ENCODE data around the gene CFAP77. TPM values are rescaled to one million over a fixed set of nuclear protein-coding genes. Genes with fewer than 3 reads are reported as not detected.

CFAP77 gene
- total and polyA plus RNA-seq, 9 of the 15 experiments (the other 6 are each of a cell fraction or from before 2014, with no cell fraction given): not detected

- no peak overlapping the region for H2AFZ ChIP-seq (ENCODE audit: low read depth, low read length)
- WGBS (ENCODE audit: insufficient coverage, low coverage, missing lambda C conversion rate): 2% methylated on average over 25 of the region's 25 CpGs
- H3K27ac ChIP-seq (ENCODE audit: extremely low read depth, low read depth, low read length): no peak overlapping the region
- BruUV-seq (replicated peaks): no TSS peak
- no peak overlapping the region for H3K9ac ChIP-seq (ENCODE audit: insufficient read depth in 1 of 2, low read depth in 2 of 2, low read length in 2 of 2)
- no peaks in the 10 kb centered on the region for H3K9me3 ChIP-seq (replicated peaks; ENCODE audit: control insufficient read depth, insufficient read depth, low read depth, low read length)
- in situ Hi-C loops (cut with MboI): no loop called here
- no peaks in the 10 kb centered on the region for H3K36me3 ChIP-seq (ENCODE audit: control insufficient read depth, insufficient read depth, low read length)
- ATAC-seq: no peak
- intact Hi-C loops (cut with micrococcal nuclease): no loop called here
- no peak for DNase-seq (ENCODE audit: extremely low read depth in 1 of 4, low spot score in 3 of 4)
- no peak overlapping the region for H3K4me2 ChIP-seq (ENCODE audit: insufficient read depth, low read length)
- H3K4me1 ChIP-seq (replicated peaks in 1 of 2; ENCODE audit: control insufficient read depth in 2 of 2, insufficient read depth in 2 of 2, low read length in 2 of 2): peaks cover 0 to 6% of the 10 kb centered on the region in 2 experiments; a peak in 1 of 5 replicates
- TF ChIP-seq PYGO2 (tag; IDR thresholded peaks at IDR 0.05): no peak
- no peak for TF ChIP-seq MXI1 (IDR thresholded peaks at IDR 0.05; ENCODE audit: low read depth, low read length)
- no peak for TF ChIP-seq RBM22 (IDR thresholded peaks at IDR 0.05; ENCODE audit: low read depth, low read length, poor library complexity, severe bottlenecking)
- TF ChIP-seq CBFA2T3 (IDR thresholded peaks at IDR 0.05): no peak
- no peak for TF ChIP-seq EWSR1 (IDR thresholded peaks at IDR 0.05; ENCODE audit: borderline replicate concordance, low read depth, partially characterized antibody)
- no peaks in the 10 kb centered on the region for H3K9me1 ChIP-seq (ENCODE audit: control insufficient read depth, insufficient read depth, low read length)
- peaks cover 48 to 86% of the 10 kb centered on the region in 2 experiments for H3K27me3 ChIP-seq (ENCODE audit: control insufficient read depth in 2 of 2, insufficient read depth in 2 of 2, low read length in 2 of 2)
- CTCF ChIA-PET (ENCODE audit: low intra/inter-chr PET ratio): no interaction called here
- POLR2A ChIA-PET: interaction anchor here (0.7 kb wide), 1 partner anchor 27 kb away, joined by 6 read pairs; no protein-coding TSS in a partner anchor
- no peak for FAIRE-seq
- no peaks in the 10 kb centered on the region for H3K79me2 ChIP-seq (ENCODE audit: control insufficient read depth, insufficient read depth, low read length)
- H4K20me1 ChIP-seq (replicated peaks; ENCODE audit: control insufficient read depth, insufficient read depth, low read length): 0 out of 2 replicates have a peak, but pooled peaks cover 13% of the 10 kb centered on the region
- no peak overlapping the region for H3K4me3 ChIP-seq
These were observed 101.4 kb downstream of the CFAP77 start for GRCh38 chr9:132511191-132511999.

All from K562 (cell line).